Thymus (tissue), 11 donors: Measurements from ENCODE around the gene SCAMP1. TPM values are rescaled to one million over a fixed set of nuclear protein-coding genes. Genes with fewer than 3 reads are reported as not detected.

Source experiments
- DNase-seq, 9 donors: peaks; one replicate each; pipeline ENCODE4 v3.0.0-alpha.2; 2013; ENCODE audit warnings: low spot score in 9 of 9, low read depth in 6 of 9, missing footprints in 1 of 9
- H3K27ac ChIP-seq, 2 donors: one replicate each; pipeline ENCODE4 v1.5.1; 2013; ENCODE audit warnings: control low read depth in 1 of 2, low read depth in 1 of 2, low read length in 1 of 2, mild to moderate bottlenecking in 1 of 2, moderate library complexity in 1 of 2
- H3K27me3 ChIP-seq, 2 donors: one replicate each; pipeline ENCODE4 v1.5.1; 2013; ENCODE audit warnings: low read length in 1 of 2; ENCODE audit not compliant: control insufficient read depth in 2 of 2, insufficient read depth in 1 of 2
- H3K36me3 ChIP-seq, 2 donors: one replicate each; pipeline ENCODE4 v1.5.1; 2013; ENCODE audit warnings: low read length in 1 of 2, mild to moderate bottlenecking in 1 of 2, moderate library complexity in 1 of 2; ENCODE audit not compliant: control insufficient read depth in 2 of 2, insufficient read depth in 2 of 2
- H3K4me1 ChIP-seq, 2 donors: one replicate each; pipeline ENCODE4 v1.5.1; 2013; ENCODE audit warnings: low read length in 2 of 2; ENCODE audit not compliant: control insufficient read depth in 2 of 2, insufficient read depth in 2 of 2
- H3K4me3 ChIP-seq, 2 donors: one replicate each; pipeline ENCODE4 v1.5.1; 2013; ENCODE audit warnings: low read length in 2 of 2, control low read depth in 1 of 2, mild to moderate bottlenecking in 1 of 2
- H3K9me3 ChIP-seq, 2 donors: one replicate each; pipeline ENCODE4 v1.5.1; 2013; ENCODE audit warnings: low read length in 1 of 2, mild to moderate bottlenecking in 1 of 2; ENCODE audit not compliant: control insufficient read depth in 2 of 2, insufficient read depth in 1 of 2
- WGBS: extraction: QIAGEN DNeasy Blood & Tissue Kit; methylation state at CpG from one replicate; pipeline ENCODE4 v1.1.7; 2013; 5-methylcytosine and 5-hydroxymethylcytosine counted together
- polyA plus RNA-seq: library from polyadenylated mRNA; stranded (reverse); fragments of 200-250 nt; gene quantifications from one replicate; pipeline ENCODE4 v1.2.3, GENCODE V29; 2013
- total RNA-seq: library from RNA; stranded (reverse); fragments of 120-200 nt; gene quantifications from one replicate; pipeline ENCODE4 v1.2.4, GENCODE V29; 2013
- donor health status: healthy.

Gene SCAMP1
- total and polyA plus RNA-seq, 2 donors: 15.1 to 26.6 TPM

GRCh38 chr5:78518365-78519197 is 158.2 kb downstream of the SCAMP1 start:
- Histone ChIP-seq H3K4me3 (no peak overlapping the region), H3K4me1 (peaks cover 3 to 19% of the 10 kb centered on the region in 2 donors), H3K9me3 (peaks cover 0 to 6% of the 10 kb centered on the region in 2 donors), H3K27ac (peak overlapping the region; percentile 53 to 74), H3K36me3 (no peaks in the 10 kb centered on the region), H3K27me3 (peaks cover 0 to 28% of the 10 kb centered on the region in 2 donors)
- WGBS: 79% methylated on average over 14 of the region's 14 CpGs
- no peak for DNase-seq

- 92% methylated on average over 9 of the region's 9 CpGs for WGBS
- Histone ChIP-seq H3K4me3 (no peak overlapping the region), H3K36me3 (no peaks in the 10 kb centered on the region), H3K27me3 (peaks cover 0 to 27% of the 10 kb centered on the region in 2 donors), H3K4me1 (peaks cover 3 to 22% of the 10 kb centered on the region in 2 donors), H3K9me3 (no peaks in the 10 kb centered on the region), H3K27ac (peak overlapping the region; percentile 53 to 74)
- DNase-seq: peak in 2 of 9 donors; percentile 25 to 51
Measured at GRCh38 chr5:78519198-78519941, 159.0 kb downstream of the SCAMP1 start.

- 96% methylated on average over 2 of the region's 2 CpGs for WGBS
- no peak for DNase-seq
- peaks cover 0 to 22% of the 10 kb centered on the region in 2 donors for H3K27me3 ChIP-seq
- H3K36me3 ChIP-seq: no peaks in the 10 kb centered on the region
- peaks cover 3 to 22% of the 10 kb centered on the region in 2 donors for H3K4me1 ChIP-seq
- no peak overlapping the region for H3K27ac ChIP-seq
- H3K9me3 ChIP-seq: no peaks in the 10 kb centered on the region
- H3K4me3 ChIP-seq: no peak overlapping the region
Measured at GRCh38 chr5:78521455-78521854, 161.0 kb downstream of the SCAMP1 start.

- peaks cover 3 to 21% of the 10 kb centered on the region in 2 donors for H3K4me1 ChIP-seq
- no peaks in the 10 kb centered on the region for H3K36me3 ChIP-seq
- H3K4me3 ChIP-seq: no peak overlapping the region
- WGBS: 88% methylated on average over 9 of the region's 9 CpGs
- no peak for DNase-seq
- no peak overlapping the region for H3K27ac ChIP-seq
- no peaks in the 10 kb centered on the region for H3K9me3 ChIP-seq
- H3K27me3 ChIP-seq: peaks cover 0 to 18% of the 10 kb centered on the region in 2 donors
Measured at GRCh38 chr5:78522476-78523260, 162.3 kb downstream of the SCAMP1 start.

DNA sequence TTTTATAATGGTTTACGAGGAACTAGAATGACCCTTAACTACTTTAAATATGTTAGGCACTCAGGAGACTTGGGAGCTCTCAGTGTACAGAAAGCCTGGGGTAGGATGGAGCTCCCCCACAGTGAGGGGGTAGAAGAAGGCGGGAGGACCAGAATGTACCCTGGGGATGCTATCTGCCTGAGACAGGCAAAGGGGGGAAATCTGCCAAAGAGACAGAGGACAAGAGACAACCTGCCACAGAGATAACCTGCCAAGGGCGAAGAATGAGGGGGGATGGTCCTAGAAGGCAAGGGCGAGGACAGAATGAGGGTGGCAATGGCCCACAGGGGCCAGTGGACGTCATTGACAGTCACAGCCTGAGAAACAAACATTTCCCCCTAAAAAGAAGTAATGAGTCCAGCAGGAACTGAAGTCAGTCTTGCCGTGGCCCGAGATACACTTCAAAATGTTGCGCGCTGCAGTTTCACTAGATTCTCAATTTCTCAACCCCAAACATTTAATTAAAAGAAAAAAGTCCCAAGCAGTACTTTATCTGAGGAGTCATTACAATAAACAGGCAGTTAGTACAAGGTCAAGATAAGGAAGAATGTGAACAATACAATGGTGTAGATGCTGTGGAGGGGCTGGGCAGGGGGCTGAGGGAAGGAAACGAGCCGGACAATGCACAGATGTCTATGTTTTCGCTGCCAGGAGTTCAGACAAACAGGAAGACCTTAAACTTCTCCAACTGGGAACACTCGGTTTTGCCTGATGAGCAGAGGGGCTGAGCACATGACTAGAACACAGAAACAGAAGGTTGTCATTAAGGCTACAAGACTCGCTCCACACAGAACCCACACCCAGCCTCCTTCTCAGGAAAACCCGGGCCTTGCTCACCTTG is 163.1 kb downstream of the SCAMP1 start:
- Histone ChIP-seq H3K27me3 (peaks cover 0 to 10% of the 10 kb centered on the region in 2 donors), H3K27ac (peak overlapping the region in 1 of 2 donors; percentile 61), H3K36me3 (no peaks in the 10 kb centered on the region), H3K9me3 (no peaks in the 10 kb centered on the region), H3K4me3 (no peak overlapping the region), H3K4me1 (peaks cover 3 to 22% of the 10 kb centered on the region in 2 donors)
- WGBS: 95% methylated on average over 15 of the region's 15 CpGs
- DNase-seq: no peak

DNA sequence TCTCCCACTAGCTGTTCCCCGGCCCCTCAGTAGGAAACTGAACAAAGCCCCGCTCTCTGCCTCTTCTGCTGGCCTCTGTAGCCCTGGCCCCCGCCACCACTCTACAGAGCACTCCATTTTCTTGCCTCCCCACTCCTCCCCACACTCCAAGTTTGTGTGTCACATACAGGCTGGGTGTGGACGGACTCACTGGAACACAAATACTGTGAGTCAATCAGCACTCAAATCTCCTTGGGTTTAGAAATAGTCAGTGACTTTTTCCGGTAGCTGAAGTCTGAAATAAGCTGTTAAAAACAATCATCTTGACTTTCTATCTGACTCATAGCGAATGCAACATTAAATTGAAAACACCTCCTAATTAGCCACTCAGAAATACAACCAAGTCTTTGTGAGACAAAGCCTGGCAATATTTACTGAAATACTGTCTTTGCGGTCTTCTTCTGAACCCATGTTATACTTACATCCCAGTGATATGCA is 165.7 kb downstream of the SCAMP1 start:
- Histone ChIP-seq H3K4me1 (peaks cover 0 to 10% of the 10 kb centered on the region in 2 donors), H3K9me3 (no peaks in the 10 kb centered on the region), H3K27me3 (peaks cover 0 to 2% of the 10 kb centered on the region in 2 donors), H3K4me3 (no peak overlapping the region), H3K36me3 (no peaks in the 10 kb centered on the region), H3K27ac (peak overlapping the region; percentile 60 to 63)
- WGBS: 97% methylated on average over 7 of the region's 7 CpGs
- DNase-seq: no peak

DNA sequence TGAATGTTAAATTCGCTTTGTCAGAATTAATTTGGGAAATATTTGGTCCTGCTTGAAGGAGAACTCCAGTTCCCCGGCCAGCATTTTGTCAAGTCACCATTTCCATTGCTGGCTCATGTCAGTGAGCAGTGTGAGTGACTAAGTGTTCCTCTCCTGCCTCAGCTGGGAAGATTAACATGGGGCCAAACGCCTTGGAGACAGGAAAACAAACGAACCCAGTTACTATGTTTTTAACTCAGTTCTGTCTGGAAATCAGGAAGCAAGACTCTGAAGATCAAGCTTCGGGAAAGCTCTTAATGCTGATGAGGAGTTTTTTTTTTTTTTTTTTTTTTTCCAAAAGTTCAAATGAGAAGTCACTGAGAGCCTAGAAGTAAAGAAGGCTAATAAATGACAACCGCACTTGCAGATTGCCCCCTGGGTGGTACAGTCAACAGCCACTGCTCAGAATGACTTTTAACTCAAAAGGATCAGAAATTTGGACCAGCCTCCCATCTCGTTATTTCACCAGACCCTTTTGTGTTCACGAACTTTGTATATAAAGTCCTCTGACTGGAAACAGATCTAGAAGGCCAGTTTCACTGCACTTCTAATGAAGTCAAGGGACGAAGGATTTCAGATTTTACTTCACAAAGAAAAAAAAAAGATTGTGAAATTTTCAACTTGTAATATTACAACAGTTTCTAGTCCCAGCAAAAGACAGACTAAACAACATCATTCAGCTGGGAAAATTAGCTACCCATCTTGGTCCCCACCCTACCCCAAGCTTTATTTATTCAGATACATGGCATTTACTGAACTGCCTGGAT is 166.8 kb downstream of the SCAMP1 start:
- DNase-seq: no peak
- Histone ChIP-seq H3K27ac (peak overlapping the region; percentile 25 to 72), H3K36me3 (no peaks in the 10 kb centered on the region), H3K4me1 (peaks cover 0 to 10% of the 10 kb centered on the region in 2 donors), H3K27me3 (peaks cover 0 to 2% of the 10 kb centered on the region in 2 donors), H3K4me3 (no peak overlapping the region), H3K9me3 (no peaks in the 10 kb centered on the region)
- WGBS: 83% methylated on average over 9 of the region's 9 CpGs
